ENCODE data around the gene USP35. TPM values are rescaled to one million over a fixed set of nuclear protein-coding genes. Genes with fewer than 3 reads are reported as not detected.
"Not testable (repeated sequence)": the region's sequence is repeated elsewhere in the genome, so short reads cannot be mapped to it uniquely, and the experiment has no call there.

USP35 gene
- total RNA-seq, 6 experiments from 2014 or later, result 5.3 to 10.1 (median 7.9) TPM

- H3K4me3 ChIP-seq, result no peak overlapping the region
- TF ChIP-seq POLR2A (IDR thresholded peaks at IDR 0.05) (no peak), CTCF (IDR thresholded peaks at IDR 0.05) (no peak)
- DNase-seq (no peak), ATAC-seq (no peak)
- 78% methylated on average over 7 of the region's 7 CpGs for whole genome bisulfite sequencing (ENCODE audit: insufficient coverage, low coverage, low lambda C conversion rate, missing lambda C conversion rate)
- H3K9me3 ChIP-seq, result no peaks in the 10 kb centered on the region
- no peak overlapping the region for H3K27ac ChIP-seq
- H3K4me1 ChIP-seq, result peaks cover 0 to 22% (median 0%) of the 10 kb centered on the region in 4 donors
- H3K27me3 ChIP-seq, result no peaks in the 10 kb centered on the region
- no peaks in the 10 kb centered on the region for H3K36me3 ChIP-seq
- intact Hi-C loops (cut with DNase I), result no loop called here
These were observed 41.6 kb downstream of the USP35 start for GRCh38 chr11:78230161-78230877.

- Histone ChIP-seq H3K4me1 (peaks cover 0 to 22% (median 0%) of the 10 kb centered on the region in 4 donors), H3K27me3 (no peaks in the 10 kb centered on the region), H3K36me3 (no peaks in the 10 kb centered on the region), H3K9me3 (no peaks in the 10 kb centered on the region), H3K4me3 (no peak overlapping the region), H3K27ac (no peak overlapping the region)
- TF ChIP-seq POLR2A (IDR thresholded peaks at IDR 0.05) (no peak), CTCF (IDR thresholded peaks at IDR 0.05) (no peak)
- intact Hi-C loops (cut with DNase I), result no loop called here
- DNase-seq (no peak), ATAC-seq (peak in 2 of 4 donors; percentile 30 to 55)
These were observed 43.3 kb downstream of the USP35 start for GRCh38 chr11:78231962-78232501.

- H3K27me3 ChIP-seq; H3K36me3 ChIP-seq; DNase-seq; intact Hi-C loops (cut with DNase I); H3K27ac ChIP-seq; ATAC-seq; H3K9me3 ChIP-seq; H3K4me3 ChIP-seq: not testable (repeated sequence)
- H3K4me1 ChIP-seq, result peaks cover 0 to 22% (median 0%) of the 10 kb centered on the region in 4 donors
- 100% methylated on average over 3 of the region's 6 CpGs for WGBS (ENCODE audit: insufficient coverage, low coverage, low lambda C conversion rate, missing lambda C conversion rate)
These were observed 44.3 kb downstream of the USP35 start for GRCh38 chr11:78233046-78233445.

GRCh38 chr11:78234006-78234405 lies 45.3 kb downstream of the USP35 start:
- no peak overlapping the region for H3K27ac ChIP-seq
- intact Hi-C loops (cut with DNase I), result no loop called here
- H3K27me3 ChIP-seq, result no peaks in the 10 kb centered on the region
- no peak overlapping the region for H3K4me3 ChIP-seq
- 54% methylated on average over 2 of the region's 5 CpGs for WGBS (ENCODE audit: insufficient coverage, low coverage, low lambda C conversion rate, missing lambda C conversion rate)
- DNase-seq (no peak), ATAC-seq (no peak)
- H3K9me3 ChIP-seq, result no peaks in the 10 kb centered on the region
- no peaks in the 10 kb centered on the region for H3K36me3 ChIP-seq
- H3K4me1 ChIP-seq, result peaks cover 0 to 22% (median 0%) of the 10 kb centered on the region in 4 donors
- TF ChIP-seq CTCF (IDR thresholded peaks at IDR 0.05) (no peak), POLR2A (IDR thresholded peaks at IDR 0.05) (no peak)

GRCh38 chr11:78237293-78238046 lies 48.8 kb downstream of the USP35 start:
- intact Hi-C loops (cut with DNase I), result no loop called here
- Histone ChIP-seq H3K36me3 (no peaks in the 10 kb centered on the region), H3K9me3 (no peaks in the 10 kb centered on the region), H3K27me3 (no peaks in the 10 kb centered on the region), H3K4me3 (no peak overlapping the region), H3K4me1 (no peaks in the 10 kb centered on the region), H3K27ac (no peak overlapping the region)
- DNase-seq (no peak), ATAC-seq (no peak)
- no peak for TF ChIP-seq CTCF (IDR thresholded peaks at IDR 0.05)
- TF ChIP-seq POLR2A (IDR thresholded peaks at IDR 0.05), result no peak
